K562 (cell line): ENCODE measurements around the gene FBXO48. TPM values are rescaled to one million over a fixed set of nuclear protein-coding genes. Genes with fewer than 3 reads are reported as not detected.

Source experiments
- ARID3B ChIP-seq: fragments of 250-450 bp; sonication (Bioruptor Pico); IDR thresholded peaks from 2 replicates; pipeline ENCODE4 v1.4.0; 2020; ENCODE audit warnings: borderline replicate concordance
- ATF3 ChIP-seq, 2 experiments: fragments of 450-650 bp in 1 of 2; sonication (generic) in 1 of 2; formaldehyde crosslinking in 1 of 2; IDR thresholded peaks in 1 of 2; conservative IDR thresholded peaks in 1 of 2; 2 replicates each; pipeline versions ENCODE4 v1.6.1 to v1.8.1; 2016 to 2023; ENCODE audit warnings: mild to moderate bottlenecking in 2 of 2, moderate library complexity in 2 of 2, inconsistent platforms in 1 of 2, missing genetic modification reagents in 1 of 2
- CREB5 ChIP-seq: fragments of 250-450 bp; sonication (Bioruptor Pico); IDR thresholded peaks from 2 replicates; pipeline ENCODE4 v1.5.0; 2020; ENCODE audit warnings: mild to moderate bottlenecking
- EHMT2 ChIP-seq: fragments of 450-650 bp; IDR thresholded peaks from 2 replicates; pipeline ENCODE4 v1.6.1; 2018; ENCODE audit warnings: antibody characterized with exemption
- FOXK2 ChIP-seq, 2 experiments: fragments of 450-650 bp; IDR thresholded peaks in 1 of 2; conservative IDR thresholded peaks in 1 of 2; 2 replicates each; pipeline ENCODE4 v1.6.1; 2016; ENCODE audit warnings: low read depth in 2 of 2, mild to moderate bottlenecking in 1 of 2
- GATAD2A ChIP-seq: fragments of 450-650 bp; IDR thresholded peaks from 2 replicates; pipeline ENCODE4 v1.6.1; 2017
- HDAC6 ChIP-seq: IDR thresholded peaks from 2 replicates; pipeline ENCODE4 v1.6.1; 2012; ENCODE audit warnings: low read depth, mild to moderate bottlenecking, control low read depth, inconsistent platforms, low read length, moderate library complexity
- HMG20B ChIP-seq: fragments of 250-450 bp; sonication (Bioruptor Pico); IDR thresholded peaks from 2 replicates; pipeline ENCODE4 v1.5.0; 2021; ENCODE audit warnings: mild to moderate bottlenecking
- HNRNPK ChIP-seq: fragments of 200-400 bp; formaldehyde crosslinking; IDR thresholded peaks from one replicate; pipeline ENCODE4 v1.6.1; 2018; ENCODE audit warnings: mild to moderate bottlenecking, low read depth, low read length; ENCODE audit not compliant: poor library complexity, severe bottlenecking
- IRF2 ChIP-seq: sonication (generic); formaldehyde crosslinking; IDR thresholded peaks from 2 replicates; pipeline ENCODE4 v1.8.1; 2022; ENCODE audit warnings: mild to moderate bottlenecking, missing genetic modification reagents
- KAT8 ChIP-seq: fragments of 450-650 bp; IDR thresholded peaks from 2 replicates; pipeline ENCODE4 v1.6.1; 2016; ENCODE audit warnings: low read depth, mild to moderate bottlenecking
- MAFF ChIP-seq: IDR thresholded peaks from 2 replicates; pipeline ENCODE4 v1.6.1; 2012; ENCODE audit warnings: low read length, improper control_type of control experiment
- NCOA6 ChIP-seq: fragments of 450-650 bp; IDR thresholded peaks from 2 replicates; pipeline ENCODE4 v1.6.1; 2017; ENCODE audit warnings: mild to moderate bottlenecking
- POU5F1 ChIP-seq: fragments of 150-350 bp; IDR thresholded peaks from 2 replicates; pipeline ENCODE4 v1.6.1; 2014; ENCODE audit warnings: borderline replicate concordance, low read length, low read depth, mild to moderate bottlenecking; ENCODE audit not compliant: partially characterized antibody
- RFX5 ChIP-seq: IDR thresholded peaks from 2 replicates; pipeline ENCODE4 v1.6.1; 2011; ENCODE audit warnings: low read depth, mild to moderate bottlenecking, improper control_type of control experiment, low read length
- SMAD4 ChIP-seq: fragments of 250-450 bp; sonication (Bioruptor Pico); conservative IDR thresholded peaks from 2 replicates; pipeline ENCODE4 v1.8.0; 2021; ENCODE audit warnings: inconsistent platforms, mild to moderate bottlenecking, moderate library complexity
- SREBF1 ChIP-seq: fragments of 150-350 bp; IDR thresholded peaks from 2 replicates; pipeline ENCODE4 v1.6.1; 2014; ENCODE audit warnings: antibody characterized with exemption, low read depth, low read length, borderline replicate concordance
- SRSF3 ChIP-seq: fragments of 200-400 bp; formaldehyde crosslinking; IDR thresholded peaks from 2 replicates; pipeline ENCODE4 v1.6.1; 2016; ENCODE audit warnings: mild to moderate bottlenecking, low read length, moderate library complexity; ENCODE audit not compliant: insufficient read depth
- TEAD1 ChIP-seq, 2 experiments: fragments of 450-650 bp in 1 of 2; sonication (generic) in 1 of 2; formaldehyde crosslinking; IDR thresholded peaks; 2 replicates each; pipeline versions ENCODE4 v1.4.0 to v1.8.0; 2020 to 2022; ENCODE audit warnings: mild to moderate bottlenecking in 2 of 2, missing genetic modification reagents in 1 of 2
- ZC3H4 ChIP-seq: sonication (generic); formaldehyde crosslinking; IDR thresholded peaks from 2 replicates; pipeline ENCODE4 v1.9.0; 2021; ENCODE audit warnings: missing genetic modification reagents, borderline replicate concordance
- ZNF239 ChIP-seq: fragments of 250-450 bp; sonication (Bioruptor Pico); IDR thresholded peaks from 2 replicates; pipeline ENCODE4 v1.4.0; 2020; ENCODE audit warnings: mild to moderate bottlenecking
- ZNF695 ChIP-seq: fragments of 450-650 bp; formaldehyde crosslinking; IDR thresholded peaks from 2 replicates; pipeline ENCODE4 v1.4.0; 2020; ENCODE audit warnings: mild to moderate bottlenecking, moderate library complexity
- ZNF740 ChIP-seq, 3 experiments: fragments of 200-800 bp in 1 of 3; sonication (Bioruptor generic) in 1 of 3; sonication (generic) in 1 of 3; formaldehyde crosslinking in 1 of 3; IDR thresholded peaks; 2 replicates each; pipeline versions ENCODE4 v1.6.1 to v1.8.0; 2016 to 2022; ENCODE audit warnings: mild to moderate bottlenecking in 2 of 3, missing compliant biosample characterization in 2 of 3, missing genetic modification characterization in 2 of 3, missing genetic modification reagents in 1 of 3
- polyA plus RNA-seq, 8 experiments: library from polyadenylated mRNA; depleted of rRNA in 4 of 8; stranded (reverse) in 5 of 8; unstranded in 3 of 8; fragments of >200 nt; fragmentation: Nextera tagmentation in 2 of 8; fragmentation: Illumina TruSeq in 1 of 8; extraction: Ambion mirVana in 2 of 8; extraction: Trizol in 1 of 8; gene quantifications; 2 replicates each; pipeline versions ENCODE4 v1.2.1 to v1.2.3, GENCODE V29; 2011 to 2014; ENCODE audit warnings: inconsistent platforms in 1 of 8, missing spikeins in 1 of 8
- total RNA-seq, 7 experiments: library from RNA; depleted of rRNA in 6 of 7; stranded (reverse); fragments of >200 nt in 6 of 7; fragmentation: Illumina TruSeq in 2 of 7; extraction: Trizol in 2 of 7; gene quantifications; 2 replicates each; pipeline versions ENCODE4 v1.2.1 to v1.2.3, GENCODE V29; 2011 to 2021; ENCODE audit warnings: low replicate concordance in 1 of 7

FBXO48 gene
- total and polyA plus RNA-seq, 9 of the 15 experiments (the other 6 are each of a cell fraction or from before 2014, with no cell fraction given) = 0.36 to 1.8 (median 0.73) TPM

- TF ChIP-seq SRSF3 = no peak
- peak; percentile 96 for TF ChIP-seq ZNF695 (CRISPR knock-in tag)
- no peak for TF ChIP-seq KAT8
- TF ChIP-seq HMG20B (CRISPR knock-in tag) = peak; percentile 95
- no peak for TF ChIP-seq MAFF
- TF ChIP-seq FOXK2 (conservative IDR thresholded peaks at IDR 0.05 in 1 of 2, IDR thresholded peaks at IDR 0.05 in 1 of 2; ENCODE audit: low read depth in 2 of 2) = no peak
- TF ChIP-seq ZC3H4 = no peak
- TF ChIP-seq HNRNPK = no peak
- no peak for TF ChIP-seq SMAD4 (CRISPR knock-in tag)
- TF ChIP-seq RFX5 = no peak
- no peak for TF ChIP-seq NCOA6
- TF ChIP-seq POU5F1 = no peak
- peak in 1 of 2 experiments; percentile 89; a peak in 2 of 4 replicates for TF ChIP-seq TEAD1 (CRISPR knock-in tag; IDR thresholded peaks at IDR 0.05)
- TF ChIP-seq ARID3B (CRISPR knock-in tag) = no peak
- TF ChIP-seq ATF3 (IDR thresholded peaks at IDR 0.05) = no peak
- no peak for TF ChIP-seq ATF3 (CRISPR knock-in tag; conservative IDR thresholded peaks at IDR 0.05)
- no peak for TF ChIP-seq EHMT2
- TF ChIP-seq SREBF1 = no peak
- TF ChIP-seq ZNF239 (CRISPR knock-in tag) = peak; percentile 56; the same call in 1 of the 2 replicates
- no peak for TF ChIP-seq HDAC6
- TF ChIP-seq CREB5 (CRISPR knock-in tag) = peak; percentile 87; the same call in 1 of the 2 replicates
- TF ChIP-seq ZNF740 (CRISPR knock-in tag; IDR thresholded peaks at IDR 0.05) = no peak
- no peak for TF ChIP-seq ZNF740 (tag; IDR thresholded peaks at IDR 0.05)
- TF ChIP-seq IRF2 = no peak
- TF ChIP-seq GATAD2A = no peak
These were observed 28.4 kb downstream of the FBXO48 start (continued) for GRCh38 chr2:68438455-68439303.
